Neural cell (in vitro differentiated cells): ENCODE results near the gene PTK7. TPM values are rescaled to one million over a fixed set of nuclear protein-coding genes. Genes with fewer than 3 reads are reported as not detected.

Experiments used
- H2AFZ ChIP-seq: fragments of 200-600, 300-800 bp; sonication (generic), shearing (Covaris generic); 2 replicates; pipeline ENCODE4 v1.6.0; 2014; ENCODE audit warnings: low read depth, mild to moderate bottlenecking, antibody characterized with exemption, low read length, moderate library complexity
- H3F3A ChIP-seq: fragments of 200-600 bp; shearing (Covaris generic); 2 replicates; pipeline ENCODE4 v1.6.1; 2016; ENCODE audit warnings: mild to moderate bottlenecking, moderate library complexity, mixed read lengths, antibody characterized with exemption, low read length; ENCODE audit not compliant: insufficient read depth, poor library complexity, severe bottlenecking
- H3K27ac ChIP-seq: fragments of 200-600, 300-800 bp; sonication (generic), shearing (Covaris generic); 2 replicates; pipeline ENCODE4 v1.5.1; 2014; ENCODE audit warnings: mild to moderate bottlenecking, low read length, moderate library complexity
- H3K27me3 ChIP-seq: fragments of 300-800, 200-600 bp; sonication (generic), shearing (Covaris generic); 2 replicates; pipeline ENCODE4 v1.6.0; 2014; ENCODE audit warnings: mild to moderate bottlenecking, low read depth, low read length, moderate library complexity; ENCODE audit not compliant: insufficient read depth
- H3K36me3 ChIP-seq: fragments of 300-800, 200-600 bp; sonication (generic), shearing (Covaris generic); 2 replicates; pipeline ENCODE4 v1.5.1; 2014; ENCODE audit warnings: mild to moderate bottlenecking, antibody characterized with exemption, low read length, moderate library complexity; ENCODE audit not compliant: insufficient read depth
- H3K4me2 ChIP-seq: fragments of 300-800, 200-600 bp; sonication (generic), shearing (Covaris generic); 2 replicates; pipeline ENCODE4 v1.6.0; 2014; ENCODE audit warnings: mild to moderate bottlenecking, low read length
- H3K4me3 ChIP-seq: fragments of 300-800, 200-600 bp; sonication (generic), shearing (Covaris generic); 2 replicates; pipeline ENCODE4 v1.5.1; 2014; ENCODE audit warnings: mild to moderate bottlenecking, low read length, moderate library complexity
- H3K79me2 ChIP-seq: fragments of 200-600 bp; shearing (Covaris generic); replicated peaks from 2 replicates; pipeline ENCODE4 v1.6.0; 2014; ENCODE audit warnings: mild to moderate bottlenecking, low read length, moderate library complexity; ENCODE audit not compliant: insufficient read depth
- H3K9ac ChIP-seq: fragments of 300-800, 200-600 bp; sonication (generic), shearing (Covaris generic); 2 replicates; pipeline ENCODE4 v1.6.1; 2016; ENCODE audit warnings: mild to moderate bottlenecking, low read length, mixed read lengths
- H3K9me2 ChIP-seq: fragments of 200-600 bp; shearing (Covaris generic); 2 replicates; pipeline ENCODE4 v1.6.1; 2016; ENCODE audit warnings: mild to moderate bottlenecking, low read length, mixed read lengths; ENCODE audit not compliant: insufficient read depth
- H3K9me3 ChIP-seq: fragments of 200-600, 300-800 bp; sonication (generic), shearing (Covaris generic); 2 replicates; pipeline ENCODE4 v1.6.1; 2016; ENCODE audit warnings: mild to moderate bottlenecking, mixed run types, low read length, moderate library complexity, mixed read lengths
- H4K20me1 ChIP-seq: fragments of 200-600 bp; shearing (Covaris generic); 2 replicates; pipeline ENCODE4 v1.6.1; 2016; ENCODE audit warnings: mild to moderate bottlenecking, mixed run types; ENCODE audit not compliant: insufficient read depth
- EP300 ChIP-seq: fragments of 450-650 bp; conservative IDR thresholded peaks from 2 replicates; pipeline ENCODE4 v1.6.1; 2014; ENCODE audit warnings: antibody characterized with exemption, mild to moderate bottlenecking, moderate library complexity; ENCODE audit not compliant: poor library complexity, severe bottlenecking
- EZH2 ChIP-seq: fragments of 200-600, 300-800 bp; shearing (Covaris generic), sonication (generic); IDR thresholded peaks from 2 replicates; pipeline ENCODE4 v1.6.1; 2014; ENCODE audit warnings: antibody characterized with exemption, low read length, borderline replicate concordance, mild to moderate bottlenecking; ENCODE audit not compliant: insufficient read depth, poor library complexity, severe bottlenecking
- MXI1 ChIP-seq: fragments of 450-650 bp; conservative IDR thresholded peaks from 2 replicates; pipeline ENCODE4 v1.6.1; 2014; ENCODE audit warnings: antibody characterized with exemption, mild to moderate bottlenecking; ENCODE audit not compliant: poor library complexity, severe bottlenecking
- POLR2AphosphoS5 ChIP-seq: IDR thresholded peaks from 2 replicates; pipeline ENCODE4 v1.6.1; 2012
- RAD21 ChIP-seq: fragments of 450-650 bp; conservative IDR thresholded peaks from 2 replicates; pipeline ENCODE4 v1.6.1; 2014; ENCODE audit warnings: antibody characterized with exemption, mild to moderate bottlenecking, moderate library complexity
- SMC3 ChIP-seq: fragments of 450-650 bp; conservative IDR thresholded peaks from 2 replicates; pipeline ENCODE4 v1.6.1; 2014; ENCODE audit warnings: antibody characterized with exemption, mild to moderate bottlenecking, moderate library complexity; ENCODE audit not compliant: poor library complexity
- TAF1 ChIP-seq: IDR thresholded peaks from 2 replicates; pipeline ENCODE4 v1.6.1; 2012; ENCODE audit warnings: low read depth
- polyA plus RNA-seq: library from polyadenylated mRNA; depleted of rRNA; stranded (reverse); fragments of >200 nt; gene quantifications from 2 replicates; pipeline ENCODE4 v1.2.3, GENCODE V29; 2014
- TF ChIP-seq, protein P1 (sequence below): fragments of 450-650 bp; IDR thresholded peaks from 2 replicates; pipeline ENCODE4 v1.5.1; 2014; ENCODE audit warnings: antibody characterized with exemption, mild to moderate bottlenecking, moderate library complexity; ENCODE audit not compliant: poor library complexity, severe bottlenecking
- TF ChIP-seq, protein P2 (sequence below): IDR thresholded peaks from 2 replicates; pipeline ENCODE4 v1.6.1; 2012; ENCODE audit warnings: borderline replicate concordance

Gene PTK7
- polyA plus RNA-seq, 1 donor from 2014 or later: 32.5 TPM

DNA sequence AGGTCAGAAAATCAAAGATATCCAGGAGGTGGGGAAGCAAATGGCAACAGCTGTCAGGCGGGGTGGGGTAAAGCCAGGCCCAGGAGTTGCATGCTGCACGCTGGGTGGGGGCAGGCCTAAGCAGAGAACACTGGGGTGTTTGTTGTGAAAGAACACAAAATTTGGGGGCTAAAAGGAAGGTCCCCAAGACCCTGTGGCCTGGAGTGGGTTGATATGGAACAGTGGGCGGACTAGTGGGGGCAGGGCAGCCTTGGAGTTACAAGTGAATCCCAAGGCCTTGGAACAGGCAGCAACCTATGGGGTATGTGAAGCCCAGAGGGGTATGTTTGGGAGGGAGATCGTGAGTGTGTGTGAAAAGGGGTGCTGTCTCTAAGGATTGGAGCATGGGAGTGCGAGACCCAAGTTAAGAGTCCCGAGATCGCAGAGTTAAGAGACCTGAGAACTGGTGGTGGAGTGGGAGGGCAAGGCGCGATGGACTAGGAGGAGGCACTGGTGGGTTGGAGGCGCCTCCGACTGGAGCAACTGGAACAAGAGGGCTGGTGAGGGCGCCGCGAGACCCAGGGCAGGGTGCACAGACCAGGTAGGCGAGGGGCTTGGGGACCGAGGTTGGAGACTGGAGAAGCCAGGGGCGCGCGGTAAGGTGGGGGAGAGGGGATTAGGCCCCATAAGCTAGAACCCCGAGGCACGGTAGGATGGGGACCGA is 23.1 kb upstream of the PTK7 start:
- Histone ChIP-seq H3K9me2 (no peaks in the 10 kb centered on the region), H3K4me3 (peak overlapping the region; percentile 76), H2AFZ (peak overlapping the region; percentile 23), H3K27ac (peak overlapping the region; percentile 72), H4K20me1 (no peaks in the 10 kb centered on the region), H3K9ac (peak overlapping the region; percentile 88), H3K9me3 (no peaks in the 10 kb centered on the region), H3K27me3 (no peaks in the 10 kb centered on the region), H3K4me2 (peak overlapping the region; percentile 77), H3K79me2 (no peaks in the 10 kb centered on the region), H3K36me3 (no peaks in the 10 kb centered on the region), H3F3A (no peaks in the 10 kb centered on the region)
- no peak for TF ChIP-seq MXI1
- TF ChIP-seq EP300: no peak
- TF ChIP-seq POLR2AphosphoS5: no peak
- TF ChIP-seq RAD21: no peak
- TF ChIP-seq EZH2: no peak
- no peak for TF ChIP-seq TAF1
- TF ChIP-seq SMC3: no peak
- TF ChIP-seq, protein P1, sequence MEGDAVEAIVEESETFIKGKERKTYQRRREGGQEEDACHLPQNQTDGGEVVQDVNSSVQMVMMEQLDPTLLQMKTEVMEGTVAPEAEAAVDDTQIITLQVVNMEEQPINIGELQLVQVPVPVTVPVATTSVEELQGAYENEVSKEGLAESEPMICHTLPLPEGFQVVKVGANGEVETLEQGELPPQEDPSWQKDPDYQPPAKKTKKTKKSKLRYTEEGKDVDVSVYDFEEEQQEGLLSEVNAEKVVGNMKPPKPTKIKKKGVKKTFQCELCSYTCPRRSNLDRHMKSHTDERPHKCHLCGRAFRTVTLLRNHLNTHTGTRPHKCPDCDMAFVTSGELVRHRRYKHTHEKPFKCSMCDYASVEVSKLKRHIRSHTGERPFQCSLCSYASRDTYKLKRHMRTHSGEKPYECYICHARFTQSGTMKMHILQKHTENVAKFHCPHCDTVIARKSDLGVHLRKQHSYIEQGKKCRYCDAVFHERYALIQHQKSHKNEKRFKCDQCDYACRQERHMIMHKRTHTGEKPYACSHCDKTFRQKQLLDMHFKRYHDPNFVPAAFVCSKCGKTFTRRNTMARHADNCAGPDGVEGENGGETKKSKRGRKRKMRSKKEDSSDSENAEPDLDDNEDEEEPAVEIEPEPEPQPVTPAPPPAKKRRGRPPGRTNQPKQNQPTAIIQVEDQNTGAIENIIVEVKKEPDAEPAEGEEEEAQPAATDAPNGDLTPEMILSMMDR: no peak
- TF ChIP-seq, protein P2, sequence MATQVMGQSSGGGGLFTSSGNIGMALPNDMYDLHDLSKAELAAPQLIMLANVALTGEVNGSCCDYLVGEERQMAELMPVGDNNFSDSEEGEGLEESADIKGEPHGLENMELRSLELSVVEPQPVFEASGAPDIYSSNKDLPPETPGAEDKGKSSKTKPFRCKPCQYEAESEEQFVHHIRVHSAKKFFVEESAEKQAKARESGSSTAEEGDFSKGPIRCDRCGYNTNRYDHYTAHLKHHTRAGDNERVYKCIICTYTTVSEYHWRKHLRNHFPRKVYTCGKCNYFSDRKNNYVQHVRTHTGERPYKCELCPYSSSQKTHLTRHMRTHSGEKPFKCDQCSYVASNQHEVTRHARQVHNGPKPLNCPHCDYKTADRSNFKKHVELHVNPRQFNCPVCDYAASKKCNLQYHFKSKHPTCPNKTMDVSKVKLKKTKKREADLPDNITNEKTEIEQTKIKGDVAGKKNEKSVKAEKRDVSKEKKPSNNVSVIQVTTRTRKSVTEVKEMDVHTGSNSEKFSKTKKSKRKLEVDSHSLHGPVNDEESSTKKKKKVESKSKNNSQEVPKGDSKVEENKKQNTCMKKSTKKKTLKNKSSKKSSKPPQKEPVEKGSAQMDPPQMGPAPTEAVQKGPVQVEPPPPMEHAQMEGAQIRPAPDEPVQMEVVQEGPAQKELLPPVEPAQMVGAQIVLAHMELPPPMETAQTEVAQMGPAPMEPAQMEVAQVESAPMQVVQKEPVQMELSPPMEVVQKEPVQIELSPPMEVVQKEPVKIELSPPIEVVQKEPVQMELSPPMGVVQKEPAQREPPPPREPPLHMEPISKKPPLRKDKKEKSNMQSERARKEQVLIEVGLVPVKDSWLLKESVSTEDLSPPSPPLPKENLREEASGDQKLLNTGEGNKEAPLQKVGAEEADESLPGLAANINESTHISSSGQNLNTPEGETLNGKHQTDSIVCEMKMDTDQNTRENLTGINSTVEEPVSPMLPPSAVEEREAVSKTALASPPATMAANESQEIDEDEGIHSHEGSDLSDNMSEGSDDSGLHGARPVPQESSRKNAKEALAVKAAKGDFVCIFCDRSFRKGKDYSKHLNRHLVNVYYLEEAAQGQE: no peak

DNA sequence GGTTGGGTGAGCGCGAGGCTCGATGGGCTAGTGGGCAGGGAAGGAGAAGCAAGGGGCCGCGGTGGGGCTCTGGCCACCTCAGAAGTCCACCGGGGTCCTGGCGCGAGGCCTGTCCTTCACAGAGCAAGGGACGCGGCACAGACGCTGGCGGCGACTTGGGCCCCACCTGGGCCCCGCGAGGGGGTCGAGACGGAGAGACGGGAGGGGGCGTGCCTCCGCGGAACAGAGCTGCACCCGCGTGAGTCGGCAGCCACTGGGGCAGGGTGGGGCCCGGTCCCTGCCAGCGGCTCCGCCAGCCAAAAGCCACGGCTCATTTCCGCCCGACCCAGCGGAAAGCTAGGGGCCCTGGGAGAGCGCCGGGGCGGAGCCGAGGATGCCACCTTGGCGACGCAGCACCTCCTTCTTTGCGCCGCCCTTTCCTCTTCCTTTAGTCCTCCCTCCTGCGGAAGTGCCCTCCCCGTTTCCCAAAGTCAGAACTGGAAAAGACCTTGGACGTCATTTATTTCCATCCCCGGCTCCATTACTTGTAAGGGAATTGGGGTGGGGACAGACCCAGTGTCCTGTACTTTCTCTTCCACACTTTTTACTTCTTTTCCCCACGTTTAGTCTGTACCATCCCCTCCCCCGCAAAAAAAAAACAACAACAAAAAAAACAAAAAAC is 22.4 kb upstream of the PTK7 start, which contains the start of gene CUL7:
Gene CUL7, minus strand, starts transcription at position 307 of the 661 bp plus-strand sequence. CDS start 1,063 bp downstream, outside the sequence.
- Histone ChIP-seq H3K9me2 (no peaks in the 10 kb centered on the region), H3K4me2 (peak within 1 kb of the TSS; percentile 77), H2AFZ (peak within 1 kb of the TSS; percentile 23), H3K9ac (peak within 1 kb of the TSS; percentile 88), H3K4me3 (peak within 1 kb of the TSS; percentile 76), H3K79me2 (peaks cover 5% of the 10 kb centered on the region), H3F3A (no peaks in the 10 kb centered on the region), H3K9me3 (no peaks in the 10 kb centered on the region), H3K27me3 (no peaks in the 10 kb centered on the region), H3K36me3 (no peaks in the 10 kb centered on the region), H4K20me1 (no peaks in the 10 kb centered on the region), H3K27ac (peak within 1 kb of the TSS; percentile 72)
- TF ChIP-seq EZH2 (no peak), EP300 (no peak), TAF1 (peak; percentile 28), RAD21 (peak; percentile 31), SMC3 (peak; percentile 52), MXI1 (peak; percentile 40), POLR2AphosphoS5 (peak; percentile 84)
- TF ChIP-seq, protein P1: peak; percentile 24
- TF ChIP-seq, protein P2: no peak
